Epithelial cell of proximal tubule (primary cell): Measurements from ENCODE around the gene PFN3. TPM values are rescaled to one million over a fixed set of nuclear protein-coding genes. Genes with fewer than 3 reads are reported as not detected.

Experiments used
- DNase-seq: peaks from one replicate; pipeline ENCODE4 v3.0.0-alpha.2; 2011; ENCODE audit warnings: low read depth
- H3K4me3 ChIP-seq: 2 replicates; pipeline ENCODE4 v1.5.1; 2011; ENCODE audit warnings: low read depth, mild to moderate bottlenecking, low read length
- CTCF ChIP-seq: conservative IDR thresholded peaks from 2 replicates; pipeline ENCODE4 v1.5.1; 2012; ENCODE audit warnings: low read depth, mild to moderate bottlenecking, low read length
- total RNA-seq: library from RNA; depleted of rRNA; stranded (reverse); fragments of >200 nt; gene quantifications from 2 replicates; pipeline ENCODE4 v1.2.3, GENCODE V29; 2015

Gene PFN3
- total RNA-seq, 1 donor from 2014 or later, result not detected

- TF ChIP-seq CTCF, result no peak
- DNase-seq, result no peak
- no peak overlapping the region for H3K4me3 ChIP-seq
These were observed 3.7 kb downstream of the PFN3 start for GRCh38 chr5:177396807-177397206.

GRCh38 chr5:177396078-177396477 lies 4.4 kb downstream of the PFN3 start:
- no peak for TF ChIP-seq CTCF
- H3K4me3 ChIP-seq, result no peak overlapping the region
- no peak for DNase-seq

GRCh38 chr5:177393990-177394389 lies 6.5 kb downstream of the PFN3 start:
- no peak for TF ChIP-seq CTCF
- no peak overlapping the region for H3K4me3 ChIP-seq
- no peak for DNase-seq

- no peak for DNase-seq
- H3K4me3 ChIP-seq, result no peak overlapping the region
- no peak for TF ChIP-seq CTCF
These were observed 7.2 kb downstream of the PFN3 start for GRCh38 chr5:177393206-177393765.

GRCh38 chr5:177392765-177393164 lies 7.7 kb downstream of the PFN3 start:
- H3K4me3 ChIP-seq, result no peak overlapping the region
- TF ChIP-seq CTCF, result no peak
- no peak for DNase-seq

- peak; percentile 96 for TF ChIP-seq CTCF
- no peak for DNase-seq
- H3K4me3 ChIP-seq, result no peak overlapping the region
These were observed 9.8 kb downstream of the PFN3 start for GRCh38 chr5:177390363-177391300.
